CD4-positive, alpha-beta T cell (primary cell): ENCODE results near the gene TBC1D24. TPM values are rescaled to one million over a fixed set of nuclear protein-coding genes. Genes with fewer than 3 reads are reported as not detected.

ENCODE experiments used
- ATAC-seq: fragments of 200-7000 bp; cut with Tn5 transposase; one replicate; pipeline ENCODE4 v1.10.0; 2022; ENCODE audit warnings: mild to moderate bottlenecking; ENCODE audit not compliant: poor library complexity
- CTCF ChIA-PET: fragments of 350-600 bp; sonication (Branson Sonifier 250); formaldehyde crosslinking; loops from one replicate; lab custom pipeline; 2021; ENCODE audit warnings: antibody characterized with exemption, inconsistent platforms; lab: Charles Lee
- POLR2A ChIA-PET: fragments of 350-600 bp; sonication (Branson Sonifier 250); formaldehyde crosslinking; loops from one replicate; lab custom pipeline; 2021; ENCODE audit warnings: antibody characterized with exemption, inconsistent platforms; lab: Charles Lee
- DNase-seq, 14 experiments: peaks; one replicate each; pipeline ENCODE4 v3.0.0-alpha.2; 2013 to 2020; ENCODE audit warnings: mixed read lengths in 2 of 14
- H3K27ac ChIP-seq, 2 donors: one replicate each; pipeline versions ENCODE4 v1.5.1 to v1.7.0; 2013; ENCODE audit warnings: low read length in 2 of 2, low read depth in 1 of 2, mild to moderate bottlenecking in 1 of 2
- H3K27me3 ChIP-seq, 2 experiments: 1 replicate in 1 of 2; 2 replicates in 1 of 2; pipeline versions ENCODE4 v1.6.1 to v1.7.0; 2013; ENCODE audit warnings: low read length in 2 of 2, control low read depth in 1 of 2, mild to moderate bottlenecking in 1 of 2, moderate library complexity in 1 of 2; ENCODE audit not compliant: insufficient read depth in 2 of 2, control insufficient read depth in 1 of 2
- H3K36me3 ChIP-seq: one replicate; pipeline ENCODE4 v1.6.1; 2013; ENCODE audit warnings: low read length, control low read depth; ENCODE audit not compliant: insufficient read depth
- H3K4me1 ChIP-seq: one replicate; pipeline ENCODE4 v1.6.1; 2013; ENCODE audit warnings: low read length, control low read depth; ENCODE audit not compliant: insufficient read depth
- H3K4me3 ChIP-seq: one replicate; pipeline ENCODE4 v1.5.1; 2013; ENCODE audit warnings: mild to moderate bottlenecking, low read length, moderate library complexity
- H3K9me3 ChIP-seq, 2 experiments: 1 replicate in 1 of 2; 2 replicates in 1 of 2; pipeline versions ENCODE4 v1.6.1 to v1.7.0; 2013; ENCODE audit warnings: low read length in 2 of 2, mild to moderate bottlenecking in 2 of 2, control low read depth in 1 of 2, moderate library complexity in 1 of 2; ENCODE audit not compliant: control insufficient read depth in 1 of 2, insufficient read depth in 1 of 2
- H3K27ac Mint-ChIP-seq: one replicate; pipeline ENCODE4 v1.8.0; 2020; ENCODE audit warnings: mixed read lengths
- H3K27me3 Mint-ChIP-seq: one replicate; pipeline ENCODE4 v1.8.0; 2021; ENCODE audit warnings: mixed read lengths
- H3K36me3 Mint-ChIP-seq: one replicate; pipeline ENCODE4 v1.8.0; 2021; ENCODE audit warnings: low read depth, mixed read lengths
- H3K4me1 Mint-ChIP-seq: one replicate; pipeline ENCODE4 v1.8.0; 2021; ENCODE audit warnings: low read depth, mixed read lengths
- H3K4me3 Mint-ChIP-seq: one replicate; pipeline ENCODE4 v1.8.0; 2020; ENCODE audit warnings: mild to moderate bottlenecking, mixed read lengths
- H3K9me3 Mint-ChIP-seq: one replicate; pipeline ENCODE4 v1.8.0; 2020; ENCODE audit warnings: mixed read lengths
- CTCF ChIP-seq: fragments of 200-600 bp; IDR thresholded peaks from one replicate; pipeline ENCODE4 v1.8.0; 2022; ENCODE audit warnings: antibody characterized with exemption, mild to moderate bottlenecking
- intact Hi-C, 2 experiments: fragments of 100-400 bp; cut with DNase I in 1 of 2; cut with micrococcal nuclease in 1 of 2; formaldehyde crosslinking; loops; one replicate each; pipeline versions ENCODE4 v1.15.1 to v1.9.0; 2023 to 2025; cut with DNase I, micrococcal nuclease
- total RNA-seq, 174 experiments: library from RNA in 2 of 174; stranded (reverse) in 2 of 174; gene quantifications; one replicate each; pipeline ENCODE4 v1.2.3 and lab custom pipeline; 2021 to 2026

TBC1D24 gene
- total RNA-seq, 2 experiments from 2014 or later: 1.2 to 2.1 TPM

DNA sequence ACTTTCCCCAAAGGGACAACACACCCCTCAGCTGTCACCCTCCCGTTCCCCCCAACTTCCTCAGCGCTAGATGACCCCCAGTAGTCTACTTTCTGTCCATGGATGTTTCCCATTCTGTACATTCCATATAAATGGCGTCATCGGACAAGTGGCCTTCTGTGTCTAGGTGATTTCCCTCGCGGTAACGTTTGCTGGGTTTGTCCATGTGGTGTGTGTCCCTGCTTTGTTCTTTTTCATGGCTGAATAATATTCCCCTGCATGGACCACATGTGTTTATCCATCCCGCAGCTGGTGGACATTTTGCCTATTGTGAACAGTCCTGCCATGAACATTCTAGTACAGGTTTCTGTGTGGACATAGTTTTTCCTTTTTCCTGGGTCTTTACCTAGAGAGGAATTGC, 22.3 kb upstream of the TBC1D24 start:
- H3K27me3 Mint-ChIP-seq: no peaks in the 10 kb centered on the region
- H3K4me1 ChIP-seq: no peaks in the 10 kb centered on the region
- no peak for TF ChIP-seq CTCF
- no peak for DNase-seq
- ChIA-PET CTCF (no interaction called here), POLR2A (no interaction called here)
- H3K27ac Mint-ChIP-seq: no peak overlapping the region
- no peaks in the 10 kb centered on the region for H3K4me1 Mint-ChIP-seq
- peaks cover 21% of the 10 kb centered on the region for H3K36me3 Mint-ChIP-seq
- intact Hi-C loops: no loop called here
- no peaks in the 10 kb centered on the region for H3K9me3 ChIP-seq
- H3K36me3 ChIP-seq: peaks cover 20% of the 10 kb centered on the region
- H3K27ac ChIP-seq: no peak overlapping the region
- no peak for ATAC-seq
- no peak overlapping the region for H3K4me3 ChIP-seq
- no peak overlapping the region for H3K4me3 Mint-ChIP-seq
- no peaks in the 10 kb centered on the region for H3K27me3 ChIP-seq
- H3K9me3 Mint-ChIP-seq: no peaks in the 10 kb centered on the region

DNA sequence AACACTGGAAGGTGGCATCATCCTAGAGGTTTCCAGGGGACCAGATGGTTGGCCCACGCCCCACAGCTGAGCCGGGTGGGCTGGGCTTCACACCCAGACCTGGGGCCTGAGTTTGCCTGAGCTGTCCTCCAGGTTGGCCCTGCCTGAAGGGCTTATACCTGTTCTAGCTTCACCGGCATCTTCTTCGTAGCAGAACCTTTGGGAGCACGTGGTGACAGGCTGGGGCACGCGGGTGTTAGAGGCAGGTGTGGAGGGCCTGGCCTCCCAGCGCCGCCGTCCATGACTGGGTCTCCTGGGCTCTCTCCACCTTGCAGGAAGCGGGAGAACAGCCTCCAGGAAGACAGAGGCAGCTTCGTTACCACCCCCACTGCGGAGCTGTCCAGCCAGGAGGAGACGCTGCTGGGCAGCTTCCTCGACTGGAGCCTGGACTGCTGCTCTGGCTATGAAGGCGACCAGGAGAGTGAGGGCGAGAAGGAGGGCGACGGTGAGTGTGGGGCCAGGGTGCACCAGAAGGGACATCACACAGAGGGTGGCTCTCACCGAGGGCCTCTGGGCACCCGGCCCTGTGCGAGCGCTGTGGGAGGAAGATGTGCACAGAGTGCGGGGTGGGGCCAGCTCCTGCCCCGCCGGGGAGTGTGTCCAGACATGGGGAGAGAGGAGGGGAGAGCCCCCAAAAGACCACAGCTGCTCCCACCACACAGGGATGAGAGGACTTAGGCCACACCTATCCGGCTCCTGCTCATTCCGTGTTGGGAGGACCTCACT, 19.7 kb upstream of the TBC1D24 start:
- no peak for DNase-seq
- no peak for ATAC-seq
- Histone ChIP-seq H3K4me3 (no peak overlapping the region), H3K27me3 (no peaks in the 10 kb centered on the region), H3K36me3 (peaks cover 9% of the 10 kb centered on the region), H3K4me1 (peaks cover 16% of the 10 kb centered on the region), H3K27ac (no peak overlapping the region), H3K9me3 (no peaks in the 10 kb centered on the region)
- ChIA-PET POLR2A (interaction anchor here (0.8 kb wide), 1 partner anchor 13 kb away, joined by 3 read pairs; no protein-coding TSS in a partner anchor), CTCF (no interaction called here)
- intact Hi-C loops: no loop called here
- no peak overlapping the region for H3K27ac Mint-ChIP-seq
- no peaks in the 10 kb centered on the region for H3K9me3 Mint-ChIP-seq
- H3K4me1 Mint-ChIP-seq: peaks cover 5% of the 10 kb centered on the region
- no peaks in the 10 kb centered on the region for H3K27me3 Mint-ChIP-seq
- H3K36me3 Mint-ChIP-seq: peaks cover 9% of the 10 kb centered on the region
- H3K4me3 Mint-ChIP-seq: no peak overlapping the region
- TF ChIP-seq CTCF: no peak

DNA sequence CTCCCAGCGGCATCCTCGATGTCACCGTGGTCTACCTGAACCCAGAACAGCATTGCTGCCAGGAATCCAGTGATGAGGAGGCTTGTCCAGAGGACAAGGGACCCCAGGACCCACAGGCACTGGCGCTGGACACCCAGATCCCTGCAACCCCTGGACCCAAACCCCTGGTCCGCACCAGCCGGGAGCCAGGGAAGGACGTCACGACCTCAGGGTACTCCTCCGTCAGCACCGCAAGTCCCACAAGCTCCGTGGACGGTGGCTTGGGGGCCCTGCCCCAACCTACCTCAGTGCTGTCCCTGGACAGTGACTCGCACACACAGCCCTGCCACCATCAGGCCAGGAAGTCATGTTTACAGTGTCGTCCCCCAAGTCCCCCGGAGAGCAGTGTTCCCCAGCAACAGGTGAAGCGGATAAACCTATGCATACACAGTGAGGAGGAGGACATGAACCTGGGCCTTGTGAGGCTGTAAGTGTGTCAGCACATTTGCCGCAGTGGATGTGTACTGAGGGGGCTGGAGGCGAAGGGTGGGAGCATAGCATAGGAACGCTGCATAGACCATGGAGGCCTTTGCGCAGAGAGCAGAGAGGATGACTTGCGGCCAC, 18.3 kb upstream of the TBC1D24 start:
- Histone ChIP-seq H3K4me3 (no peak overlapping the region), H3K27ac (no peak overlapping the region), H3K4me1 (peaks cover 21% of the 10 kb centered on the region), H3K36me3 (peaks cover 7% of the 10 kb centered on the region), H3K9me3 (no peaks in the 10 kb centered on the region), H3K27me3 (no peaks in the 10 kb centered on the region)
- peaks cover 5% of the 10 kb centered on the region for H3K4me1 Mint-ChIP-seq
- no peak overlapping the region for H3K4me3 Mint-ChIP-seq
- no peaks in the 10 kb centered on the region for H3K27me3 Mint-ChIP-seq
- H3K36me3 Mint-ChIP-seq: peaks cover 5% of the 10 kb centered on the region
- POLR2A ChIA-PET: no interaction called here
- intact Hi-C loops: no loop called here
- no peak overlapping the region for H3K27ac Mint-ChIP-seq
- ATAC-seq (no peak), DNase-seq (no peak)
- no peak for TF ChIP-seq CTCF
- no peaks in the 10 kb centered on the region for H3K9me3 Mint-ChIP-seq
- CTCF ChIA-PET: no interaction called here
